HG03039 (cell line): Measurements from ENCODE around the gene ADAM21.
"Not testable (repeated sequence)": the region's sequence is repeated elsewhere in the genome, so short reads cannot be mapped to it uniquely, and the experiment has no call there.

ENCODE experiments used
- ATAC-seq: cut with Tn5 transposase; IDR thresholded peaks from one replicate; pipeline ENCODE4 v1.9.1; 2021; ENCODE audit warnings: mild to moderate bottlenecking, moderate library complexity; ENCODE audit not compliant: unreplicated experiment

ADAM21 gene

DNA sequence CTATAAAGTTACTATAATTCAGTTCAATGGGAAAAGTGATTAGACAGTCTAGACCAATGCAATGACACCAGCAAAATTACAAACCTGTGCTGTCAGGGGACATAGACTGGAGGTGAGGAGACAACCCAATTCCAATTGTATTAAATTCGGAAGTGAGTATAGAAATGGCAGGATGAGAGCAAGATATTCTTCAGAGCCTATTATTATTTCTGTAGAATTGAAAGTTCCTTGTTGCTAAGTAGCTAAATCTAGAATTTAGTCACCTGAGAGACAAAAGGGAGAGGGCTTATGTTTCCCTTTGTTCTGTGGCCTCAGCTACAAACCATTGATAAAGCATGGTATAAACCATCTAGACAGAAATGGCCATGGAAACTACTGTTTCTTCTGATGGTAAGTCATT lies at the start of gene ADAM21:
ADAM21 (plus strand) TSS at position 301 of the 400 bp plus-strand sequence. CDS start 5,326 bp downstream, outside the sequence.
- ATAC-seq: no peak

DNA sequence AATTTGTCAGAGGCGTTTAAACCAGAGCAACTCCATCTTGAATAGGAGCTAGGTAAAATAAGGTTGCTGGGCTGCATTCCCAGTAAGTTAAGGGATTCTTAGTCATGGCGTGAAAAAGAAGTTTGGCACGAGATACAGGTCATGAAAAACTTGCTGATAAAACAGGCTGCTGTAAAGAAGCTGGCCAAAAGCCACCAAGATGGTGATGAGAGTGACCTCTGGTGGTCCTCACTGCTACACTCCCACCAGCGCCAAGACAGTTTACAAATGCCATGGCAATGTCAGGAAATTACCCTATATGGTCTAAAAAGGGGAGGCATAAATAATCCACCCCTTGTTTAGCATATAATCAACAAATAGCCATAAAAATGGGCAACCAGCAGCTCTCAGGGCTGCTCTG lies 48.6 kb upstream of the ADAM21 start:
- ATAC-seq: not testable (repeated sequence)

DNA sequence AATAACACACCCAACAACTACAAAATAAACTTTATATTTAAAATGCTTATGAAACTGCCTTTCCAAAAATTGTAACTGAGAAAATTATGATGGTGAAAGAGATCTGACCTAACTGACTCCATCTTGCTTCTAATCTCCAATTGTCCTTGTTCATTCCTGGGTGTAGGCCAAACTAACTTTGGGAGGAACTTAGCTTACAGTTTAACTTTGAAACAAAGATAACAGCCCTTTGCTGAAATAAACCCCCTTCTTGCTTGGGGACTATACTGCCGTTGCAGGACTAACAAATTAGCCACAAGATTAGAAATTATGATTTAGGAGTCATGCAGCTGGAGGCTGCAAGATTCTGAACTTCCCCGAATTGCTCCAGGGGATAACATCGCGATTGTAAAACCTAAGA lies 45.8 kb upstream of the ADAM21 start:
- not testable (repeated sequence) for ATAC-seq

- no peak for ATAC-seq
These were observed 44.4 kb upstream of the ADAM21 start for GRCh38 chr14:70407621-70408020.

GRCh38 chr14:70415788-70416187 lies 36.2 kb upstream of the ADAM21 start:
- no peak for ATAC-seq

DNA sequence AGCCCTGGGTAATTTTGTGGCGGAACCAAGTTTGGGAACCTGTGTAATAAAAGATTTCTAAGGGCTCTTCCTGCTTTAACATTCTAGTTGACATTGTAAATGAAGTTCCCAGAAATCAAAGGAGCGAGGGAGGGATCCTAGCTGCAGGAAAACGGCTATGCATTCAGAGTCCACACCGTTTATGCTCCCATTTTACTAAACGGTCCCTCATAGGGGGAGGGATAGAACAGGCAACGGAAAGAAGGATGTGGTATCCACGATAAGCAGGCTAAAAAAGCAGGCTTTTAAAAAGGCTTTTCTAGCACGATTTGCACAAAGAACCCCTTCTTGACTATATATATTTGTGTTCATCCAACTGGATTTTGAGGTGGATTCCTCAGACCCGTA lies 35.6 kb upstream of the ADAM21 start:
- no peak for ATAC-seq

DNA sequence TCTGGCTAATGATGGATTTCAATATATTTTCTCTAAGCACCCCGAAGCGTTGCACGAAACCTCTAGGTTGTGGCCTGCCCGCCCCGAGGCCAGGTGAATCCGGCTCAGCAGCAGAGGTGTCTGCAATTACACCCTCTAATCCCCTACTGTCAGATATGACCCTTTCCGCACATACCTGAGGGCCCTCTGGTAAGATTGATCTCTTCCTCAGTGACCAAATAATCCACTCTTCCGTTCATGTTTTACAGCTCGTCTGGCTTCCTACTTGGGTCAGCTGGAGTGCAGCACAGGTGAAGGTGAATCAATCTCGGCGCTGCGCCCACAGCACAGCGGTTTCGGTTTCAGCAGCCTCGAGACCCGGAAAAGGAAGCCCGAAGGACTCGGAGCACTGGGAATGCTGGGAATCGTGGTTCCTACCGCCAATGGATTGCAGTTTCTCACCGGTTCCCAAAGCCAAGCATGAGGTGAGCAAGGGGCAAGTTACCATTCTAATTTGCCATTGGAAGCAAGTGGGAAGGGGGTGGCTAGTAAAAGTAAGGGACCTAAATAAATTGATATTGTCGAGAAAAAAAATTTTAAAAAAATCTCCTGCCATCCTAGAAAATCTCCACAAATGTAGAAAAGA lies 35.1 kb upstream of the ADAM21 start, which contains the start of gene SYNJ2BP:
SYNJ2BP (minus strand) TSS at position 366 of the 625 bp plus-strand sequence; CDS start at position 239, 127 bp downstream.
- ATAC-seq: peak; percentile 49

DNA sequence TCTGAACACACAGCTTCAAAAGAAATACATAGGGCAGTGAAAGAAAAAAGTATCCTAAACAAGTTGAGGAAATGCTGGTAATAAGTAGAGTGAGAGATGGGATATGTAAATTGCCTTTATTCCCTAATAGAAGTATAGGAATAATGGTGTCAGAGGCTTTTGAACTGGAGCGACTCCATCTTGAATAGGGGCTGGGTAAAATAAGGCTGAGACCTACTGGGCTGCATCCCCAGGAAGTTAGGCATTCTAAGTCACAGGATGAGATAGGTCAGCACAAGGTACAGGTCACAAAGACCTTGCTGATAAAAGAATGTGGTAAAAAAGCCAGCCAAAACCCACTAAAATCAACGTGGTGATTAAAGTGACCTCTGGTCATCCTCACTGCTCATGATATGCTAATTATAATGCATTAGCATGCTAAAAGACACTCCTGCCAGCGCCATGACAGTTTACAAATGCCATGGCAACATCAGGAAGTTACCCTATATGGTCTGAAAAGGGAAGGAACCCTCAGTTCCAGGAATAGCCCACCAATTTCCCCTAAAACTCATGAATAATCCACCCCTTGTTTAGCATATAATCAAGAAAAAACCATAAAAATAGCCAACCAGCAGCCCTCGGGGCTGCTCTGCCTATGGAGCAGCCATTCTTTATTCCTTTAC lies 32.6 kb upstream of the ADAM21 start:
- not testable (repeated sequence) for ATAC-seq

DNA sequence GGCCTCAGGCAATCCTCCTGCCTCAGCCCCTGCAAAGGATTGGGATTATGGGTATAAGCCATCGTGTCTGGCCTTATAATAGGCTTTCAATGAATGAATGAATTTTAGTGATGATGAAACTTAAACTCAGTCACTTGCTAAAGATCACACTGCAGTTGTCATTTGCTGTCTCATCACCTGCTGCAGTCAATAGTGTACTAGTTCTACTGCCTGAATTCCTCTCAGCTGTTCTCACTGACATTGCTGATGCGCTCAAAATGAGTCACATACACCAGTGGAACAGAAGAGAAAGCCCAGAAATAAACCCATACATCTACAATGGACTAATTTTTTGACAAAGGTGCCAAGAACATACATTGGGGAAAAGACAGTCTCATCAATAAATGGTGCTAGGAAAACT lies 29.4 kb upstream of the ADAM21 start:
- ATAC-seq: no peak

GRCh38 chr14:70425354-70425753 lies 26.6 kb upstream of the ADAM21 start:
- no peak for ATAC-seq

GRCh38 chr14:70426555-70426954 lies 25.4 kb upstream of the ADAM21 start:
- not testable (repeated sequence) for ATAC-seq

DNA sequence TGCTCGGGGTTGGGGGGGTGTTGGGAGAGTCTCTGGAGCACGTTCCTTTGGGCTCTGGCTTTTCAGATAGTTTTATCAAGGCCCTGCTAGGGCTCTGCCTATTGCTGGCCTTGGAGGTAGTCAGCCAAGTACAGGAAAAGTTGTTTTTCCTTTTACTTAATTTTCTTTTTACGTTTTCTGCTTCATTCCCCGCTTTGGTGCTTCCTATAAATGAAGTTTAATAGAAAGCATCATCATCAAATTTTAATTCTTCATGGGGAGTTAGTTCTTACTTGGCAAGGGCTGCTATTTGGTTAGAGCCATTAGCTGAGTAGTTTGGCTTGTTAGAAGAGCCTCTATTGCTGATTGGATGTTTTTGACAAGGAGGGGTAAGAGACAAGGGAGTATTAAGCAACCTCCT lies 15.1 kb upstream of the ADAM21 start:
- ATAC-seq: no peak

GRCh38 chr14:70441641-70442040 lies 10.3 kb upstream of the ADAM21 start:
- no peak for ATAC-seq

- ATAC-seq: no peak
These were observed 9.2 kb upstream of the ADAM21 start for GRCh38 chr14:70442750-70443149.

GRCh38 chr14:70448633-70449340 lies 3.2 kb upstream of the ADAM21 start:
- no peak for ATAC-seq

GRCh38 chr14:70454731-70455130 lies 2.8 kb downstream of the ADAM21 start:
- no peak for ATAC-seq

GRCh38 chr14:70468731-70469130 lies 16.8 kb downstream of the ADAM21 start:
- ATAC-seq: no peak

- not testable (repeated sequence) for ATAC-seq
These were observed 19.0 kb downstream of the ADAM21 start for GRCh38 chr14:70470863-70471563.

DNA sequence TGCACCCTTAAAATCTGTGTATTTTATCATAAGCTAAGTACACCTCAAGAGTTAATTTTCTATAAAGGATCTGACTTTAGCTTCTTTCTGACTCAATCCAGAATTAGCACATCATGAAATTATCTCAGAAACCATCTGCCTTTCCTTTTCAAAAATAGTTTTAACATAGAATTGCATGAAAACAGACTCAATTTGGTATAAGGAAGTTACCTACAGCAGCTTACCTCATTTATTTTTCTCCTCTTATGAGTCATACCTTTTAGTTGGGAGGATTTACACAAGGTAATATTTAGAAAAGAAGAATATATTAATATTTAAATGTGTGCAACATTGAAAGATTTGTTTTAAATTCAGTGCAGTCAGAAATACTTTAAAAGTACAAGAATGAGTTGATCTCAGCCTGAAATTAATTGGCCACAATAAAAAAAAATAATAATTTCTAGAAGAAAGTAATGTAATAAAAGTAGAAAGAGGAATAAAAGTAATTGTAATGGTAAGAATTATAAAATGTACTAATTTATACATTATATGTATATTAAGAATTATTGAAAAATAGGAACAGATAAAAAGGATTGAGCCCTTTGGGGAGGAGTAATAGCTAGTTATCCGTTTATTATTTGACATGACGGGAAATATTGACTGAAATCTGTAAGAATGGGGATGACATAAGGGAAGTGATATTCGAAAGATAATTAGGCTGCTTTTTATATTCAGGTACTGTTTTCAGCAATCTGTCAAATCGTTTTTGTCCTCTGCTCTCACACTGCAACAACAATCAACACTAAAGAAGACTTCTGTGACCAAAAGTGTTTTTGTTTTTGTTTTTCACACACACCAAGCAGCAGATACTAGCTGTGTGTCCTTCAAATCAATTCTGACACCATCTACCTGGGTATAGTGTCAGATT lies 20.5 kb downstream of the ADAM21 start:
- no peak for ATAC-seq

- ATAC-seq: no peak
These were observed 21.9 kb downstream of the ADAM21 start for GRCh38 chr14:70473825-70474224.
